ENCODE data around the gene MEIOSIN.
"Not testable (repeated sequence)": the region's sequence is repeated elsewhere in the genome, so short reads cannot be mapped to it uniquely, and the experiment has no call there.

The MEIOSIN gene

DNA sequence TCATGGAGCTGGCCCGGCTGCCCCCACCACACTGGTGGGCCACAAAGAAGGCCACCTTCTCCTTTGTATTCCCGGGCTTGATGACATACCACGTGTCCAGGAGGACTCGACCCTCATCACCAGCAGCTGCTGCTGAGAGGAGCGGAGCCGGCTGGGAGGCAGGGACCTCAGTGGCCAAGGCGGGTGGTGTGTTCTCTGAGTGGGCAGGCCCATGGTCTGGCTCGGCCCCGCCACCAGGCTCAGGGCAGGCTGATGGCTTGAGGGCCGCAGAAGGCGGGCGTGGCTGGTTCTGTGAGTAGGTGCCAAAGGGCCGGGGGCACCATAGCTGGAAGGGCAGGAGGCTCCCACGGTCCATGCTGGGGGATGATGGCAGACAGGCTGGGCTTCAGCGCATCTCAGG is 20.1 kb upstream of the MEIOSIN start:
- TF ChIP-seq ZNF274 (IDR thresholded peaks at IDR 0.05; ENCODE audit: low read depth, low read length) = no peak
- H3K4me3 ChIP-seq (ENCODE audit: low read length) = no peak overlapping the region

DNA sequence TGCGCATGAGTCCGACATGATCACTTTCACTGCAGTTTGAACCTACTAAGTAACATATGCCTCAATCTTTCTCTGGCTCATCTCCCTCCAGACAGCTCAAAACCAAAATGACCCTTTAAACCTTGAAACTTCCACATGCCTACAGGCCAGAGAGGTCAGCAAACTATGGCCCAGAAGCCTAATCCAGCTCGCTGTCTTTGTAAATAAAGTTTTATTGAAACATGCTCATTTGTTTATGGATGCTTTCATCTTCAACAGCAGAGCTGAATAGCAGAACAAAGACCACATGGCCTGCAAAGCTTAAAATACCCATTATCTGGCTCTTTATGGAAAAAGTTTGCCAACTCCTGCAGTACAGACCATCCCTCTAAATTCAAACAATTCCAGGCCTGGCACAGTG is 18.1 kb upstream of the MEIOSIN start:
- TF ChIP-seq ZNF274 (IDR thresholded peaks at IDR 0.05; ENCODE audit: low read depth, low read length) = no peak
- no peak overlapping the region for H3K4me3 ChIP-seq (ENCODE audit: low read length)

- TF ChIP-seq ZNF274 (IDR thresholded peaks at IDR 0.05; ENCODE audit: low read depth, low read length) = no peak
- peak overlapping the region; percentile 94 for H3K4me3 ChIP-seq (ENCODE audit: low read length)
Measured at GRCh38 chr19:45716359-45717130, 16.7 kb upstream of the MEIOSIN start.

GRCh38 chr19:45717131-45717982 is 15.9 kb upstream of the MEIOSIN start:
- H3K4me3 ChIP-seq (ENCODE audit: low read length) = peak overlapping the region; percentile 94
- TF ChIP-seq ZNF274 (IDR thresholded peaks at IDR 0.05; ENCODE audit: low read depth, low read length) = no peak

DNA sequence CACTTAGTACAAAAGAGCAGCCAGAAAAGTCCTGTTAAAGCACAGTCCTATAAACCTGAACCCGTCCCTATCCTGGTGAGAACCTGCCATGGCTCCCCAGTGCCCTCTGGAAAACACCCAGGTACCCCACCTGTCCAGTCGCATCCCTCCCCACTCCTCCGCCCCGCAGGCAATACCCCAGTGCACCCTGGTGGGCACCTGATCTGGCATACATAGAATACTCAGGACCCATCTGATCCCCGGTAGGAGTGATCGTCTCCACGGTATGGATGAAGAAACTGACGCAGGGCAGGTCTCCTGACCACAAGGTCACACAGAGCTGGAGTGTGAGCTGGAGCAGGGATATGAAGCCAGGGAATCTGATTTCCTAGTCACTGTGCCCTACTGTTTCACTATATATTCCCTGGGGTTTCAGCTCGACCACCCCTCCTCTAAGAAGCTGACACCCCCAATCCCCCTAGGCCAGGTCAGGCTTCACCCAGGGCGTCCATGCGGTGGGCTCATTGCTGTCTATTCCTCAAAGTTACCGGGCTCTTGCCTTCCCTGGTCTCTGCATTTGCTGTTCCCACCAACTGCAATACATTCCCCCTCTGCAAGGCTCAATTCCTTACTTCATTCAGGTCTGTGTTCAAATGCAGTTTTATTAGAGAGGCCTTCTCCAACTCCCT is 15.1 kb upstream of the MEIOSIN start:
- H3K4me3 ChIP-seq (ENCODE audit: low read length) = peak overlapping the region; percentile 59; the same call in 1 of the 2 replicates
- no peak for TF ChIP-seq ZNF274 (IDR thresholded peaks at IDR 0.05; ENCODE audit: low read depth, low read length)

- H3K4me3 ChIP-seq (ENCODE audit: low read length) = not testable (repeated sequence)
Measured at GRCh38 chr19:45720065-45720464, 13.2 kb upstream of the MEIOSIN start.

DNA sequence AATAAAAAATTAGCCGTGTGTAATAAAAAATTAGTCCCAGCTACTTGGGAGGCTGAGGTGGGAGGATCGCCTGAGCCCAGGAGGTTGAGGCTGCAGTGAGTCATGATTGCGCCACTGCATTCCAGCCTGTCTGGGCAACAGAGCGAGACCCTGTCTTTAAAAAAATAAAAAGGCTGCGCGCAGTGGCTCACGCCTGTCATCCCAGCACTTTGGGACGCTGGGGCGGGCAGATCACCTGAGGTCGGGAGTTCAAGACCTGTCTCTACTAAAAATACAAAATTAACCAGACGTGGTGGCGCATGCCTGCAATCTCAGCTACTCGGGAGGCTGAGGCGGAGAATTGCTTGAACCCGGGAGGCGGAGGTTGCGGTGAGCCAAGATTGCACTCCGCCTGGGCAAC is 4.6 kb upstream of the MEIOSIN start:
- H3K4me3 ChIP-seq (ENCODE audit: low read length) = not testable (repeated sequence)

DNA sequence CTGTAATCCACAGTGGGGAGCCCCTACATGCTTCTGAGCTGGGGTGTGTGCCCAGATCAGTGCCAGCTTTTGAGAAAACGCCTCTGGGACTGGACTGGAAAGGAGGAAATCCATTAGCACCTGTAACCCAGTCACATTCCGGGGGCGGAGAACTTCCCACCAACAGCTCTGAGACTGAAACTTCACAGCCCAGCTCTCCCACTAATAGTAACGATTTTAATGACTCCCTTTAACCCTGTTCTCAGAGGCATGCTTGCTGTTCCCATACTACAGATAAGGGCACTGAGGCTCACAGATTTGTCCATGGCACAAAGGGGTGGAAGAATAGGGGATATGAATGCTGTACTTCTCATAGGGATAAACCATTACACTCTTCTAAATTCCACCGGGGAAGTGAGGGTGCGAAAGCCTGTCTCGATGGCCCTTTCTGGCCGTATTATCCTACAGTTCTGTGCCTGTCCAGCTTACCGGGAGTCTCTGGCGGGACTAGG is 3.4 kb upstream of the MEIOSIN start:
- H3K4me3 ChIP-seq (ENCODE audit: low read length) = peak overlapping the region; percentile 93
- TF ChIP-seq ZNF274 (IDR thresholded peaks at IDR 0.05; ENCODE audit: low read depth, low read length) = no peak

- H3K4me3 ChIP-seq (ENCODE audit: low read length) = peak within 1 kb of the TSS; percentile 93
- TF ChIP-seq ZNF274 (IDR thresholded peaks at IDR 0.05; ENCODE audit: low read depth, low read length) = no peak
Measured at GRCh38 chr19:45730368-45731288, 2.6 kb upstream of the MEIOSIN start, which contains the start of gene FBXO46. FBXO46 (minus strand) TSS chr19:45730896; CDS start chr19:45713495, 17,401 bp downstream.

DNA sequence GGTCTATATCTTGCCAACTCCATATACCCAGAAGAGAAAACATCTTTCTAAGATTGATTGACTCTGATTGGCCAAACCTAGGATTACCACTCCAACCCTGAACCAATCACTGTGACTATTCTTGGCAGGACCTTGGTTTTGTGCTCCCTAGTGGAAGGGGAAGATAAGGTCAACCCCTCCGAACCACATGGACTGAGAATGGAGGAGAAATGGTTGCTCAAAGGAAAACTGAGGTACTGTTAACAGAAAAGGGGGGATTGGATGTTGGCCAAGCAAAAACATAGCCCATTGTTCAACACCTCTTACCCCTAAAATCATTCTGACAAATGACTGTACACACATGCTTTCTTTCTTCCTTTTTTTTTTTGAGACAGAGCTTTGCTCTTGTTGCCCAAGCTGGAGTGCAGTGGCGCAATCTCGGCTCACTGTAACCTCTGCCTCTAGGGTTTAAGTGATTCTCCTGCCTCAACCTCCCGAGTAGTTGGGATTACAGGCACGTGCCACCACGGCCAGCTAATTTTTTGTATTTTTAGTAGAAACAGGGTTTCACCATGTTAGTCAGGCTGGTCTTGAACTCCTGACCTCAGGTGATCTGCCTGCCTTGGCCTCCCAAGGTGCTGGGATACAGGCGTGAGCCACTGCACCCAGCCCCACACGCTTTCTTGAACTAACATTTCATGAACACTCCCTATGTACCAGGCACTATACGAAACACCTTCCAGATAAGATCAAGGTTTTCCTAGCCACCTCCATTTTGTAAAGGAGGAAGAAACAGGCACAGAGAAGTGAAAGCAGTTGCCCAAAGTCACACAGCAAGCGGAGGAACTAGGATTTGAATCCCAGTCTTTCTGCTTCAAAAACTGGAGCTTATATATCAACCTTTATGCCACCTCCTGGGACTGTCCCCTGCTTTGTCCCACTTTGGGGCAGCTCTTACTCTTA is 6.5 kb downstream of the MEIOSIN start:
- TF ChIP-seq ZNF274 (IDR thresholded peaks at IDR 0.05; ENCODE audit: low read depth, low read length) = no peak
- no peak overlapping the region for H3K4me3 ChIP-seq (ENCODE audit: low read length)

DNA sequence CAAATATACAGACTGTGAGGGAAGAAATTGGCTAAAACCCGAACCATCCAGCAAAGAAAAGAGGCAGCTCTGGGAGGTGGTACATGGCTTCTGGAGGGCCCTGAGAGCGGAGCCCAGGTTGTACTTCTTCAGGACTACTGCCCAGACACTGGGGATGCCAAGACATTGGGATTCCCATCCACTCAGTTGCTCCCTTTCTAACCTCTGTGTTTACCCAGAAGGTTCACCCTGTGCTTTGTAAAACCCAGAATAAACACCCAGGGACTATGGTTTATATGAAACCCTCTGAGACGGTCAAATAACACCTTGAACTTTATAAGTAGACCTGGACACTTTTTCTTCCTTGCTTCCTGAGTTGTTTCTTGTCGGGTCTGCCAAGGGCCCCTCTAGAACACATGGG is 9.7 kb downstream of the MEIOSIN start:
- no peak for TF ChIP-seq ZNF274 (IDR thresholded peaks at IDR 0.05; ENCODE audit: low read depth, low read length)
- no peak overlapping the region for H3K4me3 ChIP-seq (ENCODE audit: low read length)

- no peak overlapping the region for H3K4me3 ChIP-seq (ENCODE audit: low read length)
- no peak for TF ChIP-seq ZNF274 (IDR thresholded peaks at IDR 0.05; ENCODE audit: low read depth, low read length)
Measured at GRCh38 chr19:45745606-45746005, 12.4 kb downstream of the MEIOSIN start.
